GM12875 (cell line): Measurements from ENCODE around the gene IGSF9.
"Not testable (repeated sequence)": the region's sequence is repeated elsewhere in the genome, so short reads cannot be mapped to it uniquely, and the experiment has no call there.

Experiments
- H3K4me3 ChIP-seq: one replicate; pipeline ENCODE4 v1.5.1; 2011; ENCODE audit warnings: low read depth, low read length, control low read depth
- TF ChIP-seq, protein P1 (sequence below): IDR thresholded peaks from 2 replicates; pipeline ENCODE4 v1.5.1; 2011; ENCODE audit warnings: low read depth, mild to moderate bottlenecking, control low read depth, inconsistent platforms, low read length, moderate library complexity, borderline replicate concordance; ENCODE audit not compliant: insufficient read depth

The IGSF9 gene

DNA sequence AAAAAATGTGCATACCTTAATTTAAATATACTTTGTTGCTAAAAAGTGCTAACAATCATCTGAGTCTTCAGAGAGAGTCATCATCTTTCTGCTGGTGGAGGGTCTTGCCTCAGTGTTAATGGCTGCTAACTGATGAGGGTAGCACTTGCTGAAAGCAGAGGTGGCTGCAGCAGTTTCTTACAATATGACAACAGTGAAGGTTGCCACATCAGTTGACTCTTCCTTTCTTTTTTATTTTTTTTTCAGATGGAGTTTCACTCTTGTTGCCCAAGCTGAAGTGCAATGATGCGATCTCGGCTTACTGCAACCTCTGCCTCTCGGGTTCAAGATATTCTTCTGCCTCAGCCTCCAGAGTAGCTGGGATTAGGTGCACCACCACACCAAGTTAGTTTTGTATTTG, 42.9 kb downstream of the IGSF9 start:
- TF ChIP-seq, protein P1, sequence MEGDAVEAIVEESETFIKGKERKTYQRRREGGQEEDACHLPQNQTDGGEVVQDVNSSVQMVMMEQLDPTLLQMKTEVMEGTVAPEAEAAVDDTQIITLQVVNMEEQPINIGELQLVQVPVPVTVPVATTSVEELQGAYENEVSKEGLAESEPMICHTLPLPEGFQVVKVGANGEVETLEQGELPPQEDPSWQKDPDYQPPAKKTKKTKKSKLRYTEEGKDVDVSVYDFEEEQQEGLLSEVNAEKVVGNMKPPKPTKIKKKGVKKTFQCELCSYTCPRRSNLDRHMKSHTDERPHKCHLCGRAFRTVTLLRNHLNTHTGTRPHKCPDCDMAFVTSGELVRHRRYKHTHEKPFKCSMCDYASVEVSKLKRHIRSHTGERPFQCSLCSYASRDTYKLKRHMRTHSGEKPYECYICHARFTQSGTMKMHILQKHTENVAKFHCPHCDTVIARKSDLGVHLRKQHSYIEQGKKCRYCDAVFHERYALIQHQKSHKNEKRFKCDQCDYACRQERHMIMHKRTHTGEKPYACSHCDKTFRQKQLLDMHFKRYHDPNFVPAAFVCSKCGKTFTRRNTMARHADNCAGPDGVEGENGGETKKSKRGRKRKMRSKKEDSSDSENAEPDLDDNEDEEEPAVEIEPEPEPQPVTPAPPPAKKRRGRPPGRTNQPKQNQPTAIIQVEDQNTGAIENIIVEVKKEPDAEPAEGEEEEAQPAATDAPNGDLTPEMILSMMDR: no peak
- no peak overlapping the region for H3K4me3 ChIP-seq

- TF ChIP-seq, protein P1: no peak
- H3K4me3 ChIP-seq: no peak overlapping the region
Measured at GRCh38 chr1:159900755-159901360, 44.6 kb downstream of the IGSF9 start.

DNA sequence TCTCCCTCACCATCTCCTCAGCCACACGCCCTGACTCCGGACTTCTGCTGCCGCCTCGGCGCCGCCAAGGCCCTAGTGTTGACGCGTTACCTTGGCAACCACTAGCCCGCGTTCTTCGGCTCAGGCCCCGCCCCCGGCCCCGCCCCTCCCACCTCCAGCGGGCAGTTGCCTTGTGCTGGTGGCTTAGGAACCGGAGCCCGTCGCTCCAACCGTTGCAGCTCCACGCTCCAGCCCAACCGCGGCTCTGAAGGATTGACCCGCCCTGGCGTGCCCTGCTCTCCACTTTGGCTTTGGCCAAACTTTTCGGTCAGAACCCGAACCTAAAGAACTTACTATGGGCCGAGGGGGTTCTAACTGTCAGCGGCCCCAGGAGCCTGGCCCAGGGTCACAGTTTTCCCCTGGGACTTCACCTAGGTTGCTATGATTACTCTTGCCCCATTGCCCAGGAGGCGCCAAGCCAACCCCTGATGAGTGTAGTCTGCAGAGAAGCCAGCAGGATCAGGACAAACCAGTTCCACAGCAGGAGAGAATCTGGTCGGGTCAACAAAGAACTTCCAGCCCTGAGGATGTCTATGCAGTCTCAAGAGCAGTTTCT, 45.2 kb downstream of the IGSF9 start, which contains the start of gene CFAP45:
Gene CFAP45 (minus strand): TSS at position 80 of the 595 bp plus-strand sequence. CDS start 67 bp downstream, at position 13.
- H3K4me3 ChIP-seq: no peak within 1 kb of the TSS
- TF ChIP-seq, protein P1: no peak

GRCh38 chr1:159899634-159900033, 45.8 kb downstream of the IGSF9 start:
- H3K4me3 ChIP-seq: not testable (repeated sequence)

GRCh38 chr1:159898527-159898926, 46.9 kb downstream of the IGSF9 start:
- H3K4me3 ChIP-seq: no peak overlapping the region

GRCh38 chr1:159897962-159898361, 47.5 kb downstream of the IGSF9 start:
- no peak overlapping the region for H3K4me3 ChIP-seq
- TF ChIP-seq, protein P1: no peak

More at GRCh38 chr1:159898527-159898926, 46.9 kb downstream of the IGSF9 start:
- TF ChIP-seq, protein P1: no peak

GRCh38 chr1:159896546-159896930, 48.9 kb downstream of the IGSF9 start:
- H3K4me3 ChIP-seq: no peak overlapping the region
- TF ChIP-seq, protein P1: no peak
